ENCODE results near the gene TTC39A.

TTC39A gene

GRCh38 chr1:51369171-51369570 is 38.8 kb upstream of the TTC39A start:
- WGBS, 2 donors (ENCODE audit: extremely low coverage in 2 of 2, insufficient read length in 2 of 2, insufficient replicate concordance in 1 of 2): no CpG with 5 or more reads among the region's 4 CpGs
- no peak overlapping the region for H2BK5ac ChIP-seq (ENCODE audit: low read length)

GRCh38 chr1:51365774-51366173 is 35.4 kb upstream of the TTC39A start:
- H4K8ac ChIP-seq (ENCODE audit: low read depth, low read length): no peak overlapping the region
- no peak overlapping the region for H2BK12ac ChIP-seq (ENCODE audit: low read length)
- WGBS, 2 donors (ENCODE audit: extremely low coverage in 2 of 2, insufficient read length in 2 of 2, insufficient replicate concordance in 1 of 2): no CpG with 5 or more reads among the region's 1 CpG
- H3K4me2 ChIP-seq (ENCODE audit: insufficient read depth, low read length, poor library complexity, severe bottlenecking): no peak overlapping the region
- no peak overlapping the region for H3K14ac ChIP-seq (ENCODE audit: low read length)
- H4K91ac ChIP-seq (ENCODE audit: low read depth, low read length, poor library complexity): no peak overlapping the region
- no peak overlapping the region for H2BK120ac ChIP-seq (ENCODE audit: low read depth, low read length)
- no peak overlapping the region for H3K4me3 ChIP-seq (ENCODE audit: low read length in 2 of 2)
- H3K4me1 ChIP-seq (ENCODE audit: control insufficient read depth in 2 of 2, insufficient read depth in 1 of 2, low read depth in 1 of 2, low read length in 2 of 2): no peaks in the 10 kb centered on the region
- peaks cover 2 to 42% of the 10 kb centered on the region in 2 donors for H3K36me3 ChIP-seq (replicated peaks in 1 of 2; ENCODE audit: control insufficient read depth in 2 of 2, insufficient read depth in 2 of 2, low read length in 2 of 2)
- no peak overlapping the region for H3K9ac ChIP-seq (ENCODE audit: low read depth, low read length, poor library complexity)
- no peak overlapping the region for H2AK5ac ChIP-seq (ENCODE audit: low read depth, low read length)
- no peak overlapping the region for H2AFZ ChIP-seq (ENCODE audit: low read length)
- DNase-seq (ENCODE audit: low spot score): no peak
- no peak overlapping the region for H3K4ac ChIP-seq (ENCODE audit: low read length)
- H3K9me3 ChIP-seq (replicated peaks in 1 of 2; ENCODE audit: control insufficient read depth in 2 of 2, insufficient read depth in 1 of 2, low read depth in 1 of 2, low read length in 2 of 2): no peaks in the 10 kb centered on the region
- no peak overlapping the region for H3K23ac ChIP-seq (ENCODE audit: low read depth, low read length, poor library complexity)
- H3K79me1 ChIP-seq (ENCODE audit: low read depth, low read length): peaks cover 2% of the 10 kb centered on the region
- H2BK15ac ChIP-seq (ENCODE audit: low read length): no peak overlapping the region
- no peak overlapping the region for H3K27ac ChIP-seq (replicated peaks; ENCODE audit: low read length)
- H3K18ac ChIP-seq (ENCODE audit: low read length): no peak overlapping the region
- no peaks in the 10 kb centered on the region for H3K27me3 ChIP-seq (ENCODE audit: control insufficient read depth in 3 of 3, insufficient read depth in 3 of 3, low read depth in 1 of 3, low read length in 3 of 3)
- H2BK5ac ChIP-seq (ENCODE audit: low read length): no peak overlapping the region

More at GRCh38 chr1:51369171-51369570, 38.8 kb upstream of the TTC39A start:
- Histone ChIP-seq H3K4ac (ENCODE audit: low read length) (no peak overlapping the region), H3K79me1 (ENCODE audit: low read depth, low read length) (peaks cover 2% of the 10 kb centered on the region), H3K9me3 (replicated peaks in 1 of 2; ENCODE audit: control insufficient read depth in 2 of 2, insufficient read depth in 1 of 2, low read depth in 1 of 2, low read length in 2 of 2) (no peaks in the 10 kb centered on the region), H2AK5ac (ENCODE audit: low read depth, low read length) (no peak overlapping the region), H4K8ac (ENCODE audit: low read depth, low read length) (no peak overlapping the region), H3K4me1 (ENCODE audit: control insufficient read depth in 2 of 2, insufficient read depth in 1 of 2, low read depth in 1 of 2, low read length in 2 of 2) (no peaks in the 10 kb centered on the region), H2BK120ac (ENCODE audit: low read depth, low read length) (no peak overlapping the region), H3K14ac (ENCODE audit: low read length) (no peak overlapping the region), H3K4me2 (ENCODE audit: insufficient read depth, low read length, poor library complexity, severe bottlenecking) (no peak overlapping the region), H3K27me3 (ENCODE audit: control insufficient read depth in 3 of 3, insufficient read depth in 3 of 3, low read depth in 1 of 3, low read length in 3 of 3) (no peaks in the 10 kb centered on the region), H2AFZ (ENCODE audit: low read length) (no peak overlapping the region), H3K18ac (ENCODE audit: low read length) (no peak overlapping the region), H3K27ac (replicated peaks; ENCODE audit: low read length) (no peak overlapping the region), H3K23ac (ENCODE audit: low read depth, low read length, poor library complexity) (no peak overlapping the region), H3K4me3 (ENCODE audit: low read length in 2 of 2) (no peak overlapping the region), H3K9ac (ENCODE audit: low read depth, low read length, poor library complexity) (no peak overlapping the region), H2BK12ac (ENCODE audit: low read length) (no peak overlapping the region), H2BK15ac (ENCODE audit: low read length) (no peak overlapping the region), H4K91ac (ENCODE audit: low read depth, low read length, poor library complexity) (no peak overlapping the region), H3K36me3 (replicated peaks in 1 of 2; ENCODE audit: control insufficient read depth in 2 of 2, insufficient read depth in 2 of 2, low read length in 2 of 2) (peaks cover 4 to 38% of the 10 kb centered on the region in 2 donors)
- no peak for DNase-seq (ENCODE audit: low spot score)

GRCh38 chr1:51359879-51360278 is 29.5 kb upstream of the TTC39A start:
- Histone ChIP-seq H3K18ac (ENCODE audit: low read length) (no peak overlapping the region), H3K36me3 (replicated peaks in 1 of 2; ENCODE audit: control insufficient read depth in 2 of 2, insufficient read depth in 2 of 2, low read length in 2 of 2) (peaks cover 2 to 62% of the 10 kb centered on the region in 2 donors), H3K23ac (ENCODE audit: low read depth, low read length, poor library complexity) (no peak overlapping the region), H3K4me1 (ENCODE audit: control insufficient read depth in 2 of 2, insufficient read depth in 1 of 2, low read depth in 1 of 2, low read length in 2 of 2) (no peaks in the 10 kb centered on the region), H4K91ac (ENCODE audit: low read depth, low read length, poor library complexity) (no peak overlapping the region), H3K9ac (ENCODE audit: low read depth, low read length, poor library complexity) (no peak overlapping the region), H3K79me1 (ENCODE audit: low read depth, low read length) (peaks cover 2% of the 10 kb centered on the region), H4K8ac (ENCODE audit: low read depth, low read length) (no peak overlapping the region), H2AFZ (ENCODE audit: low read length) (no peak overlapping the region), H3K4me3 (ENCODE audit: low read length in 2 of 2) (no peak overlapping the region), H2BK5ac (ENCODE audit: low read length) (no peak overlapping the region), H2BK15ac (ENCODE audit: low read length) (no peak overlapping the region), H3K27ac (replicated peaks; ENCODE audit: low read length) (no peak overlapping the region), H3K4me2 (ENCODE audit: insufficient read depth, low read length, poor library complexity, severe bottlenecking) (no peak overlapping the region), H3K27me3 (ENCODE audit: control insufficient read depth in 3 of 3, insufficient read depth in 3 of 3, low read depth in 1 of 3, low read length in 3 of 3) (no peaks in the 10 kb centered on the region), H3K9me3 (replicated peaks in 1 of 2; ENCODE audit: control insufficient read depth in 2 of 2, insufficient read depth in 1 of 2, low read depth in 1 of 2, low read length in 2 of 2) (no peaks in the 10 kb centered on the region), H2AK5ac (ENCODE audit: low read depth, low read length) (no peak overlapping the region), H2BK120ac (ENCODE audit: low read depth, low read length) (no peak overlapping the region), H3K14ac (ENCODE audit: low read length) (no peak overlapping the region), H2BK12ac (ENCODE audit: low read length) (no peak overlapping the region), H3K4ac (ENCODE audit: low read length) (no peak overlapping the region)
- no peak for DNase-seq (ENCODE audit: low spot score)
- no CpG with 5 or more reads among the region's 4 CpGs for WGBS, 2 donors (ENCODE audit: extremely low coverage in 2 of 2, insufficient read length in 2 of 2, insufficient replicate concordance in 1 of 2)

- Histone ChIP-seq H3K79me1 (ENCODE audit: low read depth, low read length) (no peaks in the 10 kb centered on the region), H2BK15ac (ENCODE audit: low read length) (no peak overlapping the region), H3K18ac (ENCODE audit: low read length) (no peak overlapping the region), H4K8ac (ENCODE audit: low read depth, low read length) (no peak overlapping the region), H3K27me3 (ENCODE audit: control insufficient read depth in 3 of 3, insufficient read depth in 3 of 3, low read depth in 1 of 3, low read length in 3 of 3) (no peaks in the 10 kb centered on the region), H3K4ac (ENCODE audit: low read length) (no peak overlapping the region), H3K4me2 (ENCODE audit: insufficient read depth, low read length, poor library complexity, severe bottlenecking) (no peak overlapping the region), H2BK5ac (ENCODE audit: low read length) (no peak overlapping the region), H3K9me3 (replicated peaks in 1 of 2; ENCODE audit: control insufficient read depth in 2 of 2, insufficient read depth in 1 of 2, low read depth in 1 of 2, low read length in 2 of 2) (no peaks in the 10 kb centered on the region), H3K23ac (ENCODE audit: low read depth, low read length, poor library complexity) (no peak overlapping the region), H2AK5ac (ENCODE audit: low read depth, low read length) (no peak overlapping the region), H3K4me3 (ENCODE audit: low read length in 2 of 2) (no peak overlapping the region), H3K14ac (ENCODE audit: low read length) (no peak overlapping the region), H2BK12ac (ENCODE audit: low read length) (no peak overlapping the region), H3K4me1 (ENCODE audit: control insufficient read depth in 2 of 2, insufficient read depth in 1 of 2, low read depth in 1 of 2, low read length in 2 of 2) (no peaks in the 10 kb centered on the region), H3K9ac (ENCODE audit: low read depth, low read length, poor library complexity) (no peak overlapping the region), H2AFZ (ENCODE audit: low read length) (no peak overlapping the region), H4K91ac (ENCODE audit: low read depth, low read length, poor library complexity) (no peak overlapping the region), H3K27ac (replicated peaks; ENCODE audit: low read length) (no peak overlapping the region), H2BK120ac (ENCODE audit: low read depth, low read length) (no peak overlapping the region), H3K36me3 (replicated peaks in 1 of 2; ENCODE audit: control insufficient read depth in 2 of 2, insufficient read depth in 2 of 2, low read length in 2 of 2) (peaks cover 0 to 35% of the 10 kb centered on the region in 2 donors)
- no CpG with 5 or more reads among the region's 1 CpG for WGBS, 2 donors (ENCODE audit: extremely low coverage in 2 of 2, insufficient read length in 2 of 2, insufficient replicate concordance in 1 of 2)
- no peak for DNase-seq (ENCODE audit: low spot score)
Measured at GRCh38 chr1:51355382-51355781, 25.0 kb upstream of the TTC39A start.

Data from neuronal stem cell (in vitro differentiated cells).